Stimulated activated CD4-positive, alpha-beta T cell treated with anti-CD3 and anti-CD28 coated beads, TNF-alpha, amount 100 ng/mL, for 48 hours (primary cell): ENCODE results near the gene RAB6A.

Source experiments
- DNase-seq, 3 donors: peaks; one replicate each; pipeline ENCODE4 v3.0.0-alpha.2; 2020; ENCODE audit warnings: low read depth in 3 of 3

Gene RAB6A

DNA sequence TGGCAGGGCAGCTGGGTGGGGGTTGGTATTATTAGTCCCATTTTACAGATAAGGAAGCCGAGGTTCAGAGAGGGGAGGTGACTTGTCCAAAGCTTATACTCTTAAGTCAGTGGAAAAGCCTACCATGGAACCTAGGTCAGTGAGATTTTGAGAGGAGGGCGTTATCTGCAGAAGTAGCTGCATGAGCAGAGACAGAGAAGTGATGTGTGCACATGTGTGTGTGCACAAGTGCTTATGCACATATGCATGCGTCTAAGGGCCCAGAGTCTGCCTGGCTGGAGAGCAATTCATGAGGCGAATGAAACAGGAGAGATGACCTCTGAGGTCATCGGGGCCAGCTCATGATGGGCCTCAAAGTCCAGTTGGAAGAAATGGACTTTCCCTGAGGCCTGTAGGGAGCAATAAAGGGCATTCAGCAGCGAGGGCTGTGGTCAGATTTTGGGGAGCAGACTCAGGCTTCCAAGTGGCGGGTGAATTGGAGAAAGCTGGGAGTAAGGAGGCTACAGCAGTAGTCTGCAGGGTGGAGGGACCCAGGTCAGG is 106.3 kb downstream of the RAB6A start:
- DNase-seq = no peak

DNA sequence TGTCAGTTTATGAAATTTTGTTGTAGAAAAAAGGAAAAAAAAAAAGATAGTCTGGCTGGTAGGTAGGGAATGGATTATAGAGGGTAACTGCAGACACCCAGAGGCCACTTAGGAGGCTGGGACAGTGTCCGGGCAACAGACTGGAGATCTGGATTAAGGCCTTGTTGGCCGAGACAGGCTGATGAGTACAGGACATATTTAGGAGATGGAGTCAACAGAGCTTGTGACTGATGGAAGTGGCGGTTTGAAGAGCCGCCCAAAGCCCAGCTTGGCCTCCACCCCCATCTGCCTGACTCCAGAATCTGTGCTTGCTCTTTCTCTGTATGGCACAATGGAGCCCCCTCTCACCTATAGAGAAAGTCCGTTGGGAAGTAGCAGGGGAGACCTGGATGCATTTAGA is 106.9 kb downstream of the RAB6A start:
- no peak for DNase-seq

DNA sequence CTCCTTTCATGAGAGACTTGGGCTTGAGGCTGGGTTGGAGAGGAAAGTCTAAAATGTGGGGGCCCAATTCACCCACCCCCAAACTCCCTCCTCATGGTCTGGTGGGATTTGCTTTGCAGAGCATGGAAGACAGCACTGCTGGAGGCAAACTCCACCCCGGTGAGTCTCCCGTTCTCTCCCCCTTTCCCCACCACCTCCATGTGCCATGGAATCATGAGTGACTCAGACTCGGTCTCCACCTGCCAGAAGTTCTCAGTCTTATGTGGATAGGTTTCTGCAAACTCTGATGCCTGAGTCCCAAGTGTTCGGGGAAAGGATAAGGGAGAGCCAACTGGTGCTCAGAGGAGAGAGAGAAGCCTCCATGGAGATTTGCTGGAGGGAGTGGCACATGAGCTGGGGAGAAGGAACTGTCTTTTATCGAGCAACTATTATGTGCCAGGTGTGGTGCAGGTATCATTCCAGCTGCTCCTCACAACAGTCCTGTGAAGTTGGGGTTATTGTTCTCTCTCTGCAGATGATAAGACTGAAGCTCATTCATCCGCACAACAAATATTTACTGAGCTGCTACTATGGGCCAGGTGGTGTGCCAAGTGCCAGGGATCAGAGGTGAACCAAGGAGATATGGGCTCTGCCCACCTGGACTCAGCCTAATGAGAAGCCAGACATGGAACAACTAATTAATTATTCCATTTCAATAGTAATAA is 107.9 kb downstream of the RAB6A start:
- no peak for DNase-seq

DNA sequence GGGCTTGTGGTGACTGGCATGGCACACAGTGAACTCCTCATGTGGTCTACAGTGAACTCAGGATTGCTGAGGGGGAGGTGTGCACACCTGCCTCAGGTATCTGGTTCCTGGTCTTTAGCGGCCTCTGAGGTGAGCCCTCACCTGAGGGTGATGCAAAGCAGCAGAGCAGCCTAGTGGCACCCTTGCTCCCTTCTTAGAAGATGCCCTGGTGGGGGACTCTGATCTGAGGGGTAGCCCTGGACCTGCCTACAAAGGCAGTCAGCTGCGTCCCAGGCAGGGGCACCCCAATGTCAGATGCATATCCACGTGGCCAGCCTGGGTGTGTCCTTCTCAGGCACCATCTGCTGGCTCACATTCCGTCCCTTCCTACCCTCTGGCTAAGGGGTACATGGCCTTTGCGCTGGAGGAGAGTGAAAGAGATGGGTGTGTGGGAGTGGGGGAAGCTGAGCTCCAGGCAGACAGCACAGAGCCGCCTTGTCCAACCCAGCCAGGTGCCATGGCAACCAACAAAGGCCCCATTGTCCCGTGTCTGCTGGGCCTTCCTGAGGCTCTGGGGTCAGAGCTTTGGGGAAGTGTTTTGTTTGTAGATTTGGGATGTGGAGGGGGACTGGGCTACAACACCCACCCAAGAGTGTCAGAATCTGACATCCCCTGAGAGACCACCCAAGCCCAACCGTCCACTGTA is 108.7 kb downstream of the RAB6A start:
- no peak for DNase-seq

DNA sequence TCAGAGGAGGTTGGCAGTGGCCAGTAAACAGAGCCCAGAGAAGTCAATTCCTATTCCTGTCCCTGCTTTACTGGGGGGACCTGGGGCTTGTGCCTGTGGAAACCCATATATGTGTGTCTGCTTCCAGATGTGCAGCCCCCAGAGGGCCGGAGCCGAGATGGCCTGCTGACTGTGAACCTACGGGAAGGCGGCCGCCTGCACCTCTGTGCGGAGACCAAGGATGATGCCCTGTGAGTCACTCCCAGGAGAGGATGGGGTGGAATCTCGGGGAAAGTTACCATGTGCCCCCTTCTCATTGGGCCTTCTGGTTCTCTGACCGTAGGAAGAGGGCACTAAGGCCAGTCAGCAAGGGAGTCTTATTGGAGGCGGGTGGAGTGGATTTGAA is 109.2 kb downstream of the RAB6A start:
- DNase-seq = no peak

DNA sequence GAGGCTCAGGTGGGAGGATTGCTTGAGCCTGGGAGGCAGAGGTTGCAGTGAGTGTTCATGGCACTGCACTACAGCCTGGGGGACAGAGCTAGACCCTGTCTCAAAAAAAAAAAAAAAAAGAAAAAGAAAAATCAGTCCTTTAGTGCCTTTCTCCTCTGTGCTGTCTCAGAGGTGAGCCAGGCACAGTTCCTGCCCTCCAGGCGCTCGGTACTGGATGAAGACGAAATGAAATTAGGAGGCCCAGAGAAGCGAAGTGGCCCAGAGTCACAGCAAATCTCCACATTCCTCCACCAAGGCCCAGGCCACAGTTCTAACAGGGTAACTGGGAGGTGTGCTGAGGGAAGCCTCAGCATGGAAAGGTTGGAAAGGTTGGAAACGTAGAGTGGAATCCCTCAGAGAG is 109.6 kb downstream of the RAB6A start:
- no peak for DNase-seq

DNA sequence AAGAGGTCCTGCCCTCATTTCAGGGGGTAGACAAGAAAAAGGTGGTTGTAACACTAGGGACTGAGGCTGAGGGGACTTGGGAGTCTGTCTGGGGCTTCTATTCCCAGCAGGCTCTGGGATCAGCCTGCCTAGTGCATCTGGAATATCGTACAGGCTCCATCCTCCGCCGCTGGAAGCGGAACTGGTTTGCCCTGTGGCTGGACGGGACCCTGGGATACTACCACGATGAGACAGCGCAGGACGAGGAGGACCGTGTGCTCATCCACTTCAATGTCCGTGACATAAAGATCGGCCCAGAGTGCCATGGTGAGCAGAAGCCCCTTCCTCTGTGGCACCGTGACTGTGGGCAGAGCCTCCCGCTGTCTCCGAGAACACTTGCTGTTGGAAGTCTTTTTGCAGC is 110.5 kb downstream of the RAB6A start:
- DNase-seq = no peak

DNA sequence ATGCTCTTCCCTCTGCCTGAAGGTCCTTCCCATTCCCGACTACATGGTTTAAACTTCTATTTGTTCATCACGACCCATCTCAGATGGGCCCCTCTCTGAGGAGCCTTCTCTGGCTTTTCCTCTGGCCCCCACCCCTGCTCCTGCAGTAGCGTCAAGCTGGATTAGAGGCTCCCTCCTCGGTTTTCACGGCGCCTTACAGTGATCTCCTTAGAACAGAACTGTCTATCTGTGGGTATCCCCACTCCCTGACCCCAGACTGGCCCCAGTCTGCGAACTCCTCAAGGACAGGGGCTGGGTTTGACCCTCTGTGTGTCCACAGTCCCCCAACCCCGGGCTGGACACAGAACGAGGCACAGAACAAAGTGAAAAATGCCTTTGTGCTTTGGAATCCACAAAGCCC is 111.7 kb downstream of the RAB6A start:
- DNase-seq = no peak

DNA sequence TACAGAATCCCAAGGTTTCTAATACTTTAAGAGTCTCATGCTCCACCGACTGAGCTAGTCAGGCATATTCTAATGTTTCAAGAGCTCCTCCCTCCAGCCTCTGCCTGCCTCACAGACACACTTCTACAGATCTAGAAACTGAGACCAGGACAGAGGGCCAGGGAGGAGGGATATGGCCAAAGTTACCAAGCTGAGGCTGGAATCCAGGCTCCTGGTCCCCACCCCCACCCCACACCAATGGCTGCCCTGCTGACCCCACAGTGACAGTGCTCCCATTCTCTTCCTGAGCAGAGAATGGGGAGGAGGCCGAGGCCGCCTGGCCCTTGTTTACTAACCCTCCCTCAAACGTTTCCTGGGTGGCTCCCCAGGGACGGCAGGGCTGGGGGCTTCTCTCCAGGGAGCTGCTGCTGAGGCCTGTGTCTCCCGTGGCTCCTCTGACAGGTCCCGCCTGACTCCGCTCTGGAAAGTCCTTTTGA is 112.3 kb downstream of the RAB6A start:
- no peak for DNase-seq

DNA sequence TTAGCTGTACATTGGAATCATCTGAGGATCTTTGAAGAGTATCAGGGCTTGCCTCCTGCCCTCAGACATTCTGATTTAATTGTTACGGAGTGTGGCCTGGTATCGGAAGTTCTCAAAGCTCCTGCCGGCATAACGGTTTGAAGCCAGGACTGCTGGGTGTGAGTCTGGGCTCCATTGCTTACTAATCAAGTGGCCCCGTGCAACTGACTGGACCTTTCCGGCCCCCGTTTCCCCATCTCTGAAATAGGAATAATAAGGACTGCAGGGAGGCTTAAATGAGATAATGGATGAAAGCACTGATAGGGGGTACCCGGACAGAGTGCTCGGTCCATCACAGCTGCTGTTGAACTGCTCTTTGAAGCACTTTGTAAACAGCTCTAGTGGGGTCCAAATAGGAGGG is 112.8 kb downstream of the RAB6A start:
- no peak for DNase-seq

DNA sequence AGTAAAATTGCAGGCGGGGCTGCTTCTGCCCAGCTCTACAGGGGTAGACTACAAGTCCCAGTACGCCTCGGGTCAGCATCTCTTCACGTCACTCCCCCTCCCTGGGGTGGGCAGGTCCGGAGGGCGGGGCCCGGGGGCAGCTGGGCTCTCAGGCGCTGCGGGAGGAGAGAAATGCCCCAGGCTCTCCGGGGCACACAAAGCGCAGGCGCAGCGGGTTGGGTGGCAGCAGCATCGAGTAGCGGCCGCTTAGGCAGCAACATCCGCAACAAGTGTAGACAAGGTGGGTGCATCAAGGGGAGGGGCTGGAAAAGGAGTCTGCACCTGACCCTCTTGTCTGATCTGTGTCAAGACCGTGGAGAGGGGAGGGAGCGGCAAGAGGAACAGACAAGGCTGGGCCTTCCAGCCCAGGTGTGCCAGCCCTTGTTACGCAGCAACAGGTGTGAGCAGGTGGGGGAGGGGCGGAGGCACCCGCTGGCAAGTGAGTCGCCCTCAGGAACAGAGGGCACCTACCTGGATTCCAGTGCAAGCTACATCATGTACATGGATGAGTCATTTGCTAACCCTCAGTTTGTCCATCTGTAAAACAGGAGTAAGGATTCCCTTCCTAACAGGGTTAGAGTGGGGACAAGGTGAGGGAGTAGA is 113.3 kb downstream of the RAB6A start:
- peak; percentile 77 to 87 (median 87) for DNase-seq

DNA sequence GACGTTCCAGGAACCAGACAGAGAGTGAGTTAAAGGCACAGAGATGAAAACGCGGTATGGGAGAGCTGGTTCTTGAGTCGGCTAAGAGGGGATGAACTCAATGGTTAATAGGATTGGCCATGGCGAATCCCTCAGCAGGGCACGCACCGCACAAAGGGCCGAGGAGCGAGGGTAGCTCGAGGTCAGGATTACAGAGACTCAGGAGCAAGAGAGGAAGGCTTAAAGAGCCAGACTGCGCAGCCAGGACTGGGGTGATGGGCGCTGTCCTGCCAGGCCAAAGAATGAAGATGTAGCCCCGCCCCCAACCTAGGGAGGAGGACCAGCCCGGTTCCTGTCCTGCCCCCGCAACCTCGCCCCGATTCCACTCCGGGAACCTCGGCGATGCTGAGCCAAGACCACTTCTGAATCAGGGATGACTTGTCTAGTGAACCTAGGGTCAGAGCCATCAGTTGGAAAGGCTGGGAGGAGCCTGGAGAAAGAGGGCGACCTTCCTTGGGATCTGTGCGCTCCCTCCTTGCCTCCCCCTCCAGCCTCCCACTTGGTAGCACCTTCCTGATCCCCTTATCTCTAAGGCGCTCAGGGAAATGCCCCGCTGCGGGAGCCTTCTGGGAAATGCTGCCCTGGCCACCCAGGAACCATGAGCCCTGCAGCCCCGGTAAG is 114.8 kb downstream of the RAB6A start, which contains the start of gene PLEKHB1:
TSS of gene PLEKHB1 (plus strand) at position 610 of the 660 bp plus-strand sequence. CDS start at position 638, 28 bp downstream.
- no peak for DNase-seq

DNA sequence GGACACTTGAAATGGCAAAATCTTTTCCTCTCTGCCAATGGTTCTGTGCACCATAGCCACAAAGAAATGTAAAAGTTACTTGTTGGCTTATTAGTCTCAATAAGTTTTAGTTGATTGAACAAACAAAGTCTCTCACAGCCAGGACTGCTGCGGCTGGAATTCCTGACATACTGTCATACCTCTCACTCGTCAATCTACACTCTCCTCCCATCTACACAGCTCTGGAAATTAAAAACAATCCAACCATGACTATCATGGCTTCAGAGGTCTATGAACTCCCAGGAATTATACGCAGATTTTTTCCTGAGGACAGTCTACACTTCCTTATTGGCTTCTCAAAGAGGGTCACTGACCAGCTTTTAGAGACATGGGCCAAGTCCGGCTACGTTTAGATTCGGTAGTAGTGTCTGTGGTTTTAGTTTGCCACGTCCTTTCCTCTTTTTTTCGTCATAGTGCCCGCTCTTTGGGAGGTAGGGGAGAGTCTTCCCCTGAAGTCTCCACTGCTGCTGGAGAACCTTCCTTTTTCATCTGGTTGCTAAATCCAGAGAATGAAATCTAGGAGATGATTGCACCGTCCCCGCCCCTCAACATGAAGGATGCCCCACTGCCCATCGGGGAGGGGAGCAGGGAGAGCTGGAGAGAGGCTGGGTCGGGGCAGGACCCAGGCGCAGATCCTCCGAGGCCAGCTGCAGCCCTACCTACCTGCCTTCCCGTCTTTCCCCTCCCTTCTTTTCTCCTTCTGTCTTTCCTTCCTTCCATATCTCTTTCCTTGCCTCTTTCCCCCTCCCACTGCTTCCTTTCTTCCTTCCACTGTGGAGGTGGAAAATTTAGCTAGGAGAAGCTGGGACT is 115.5 kb downstream of the RAB6A start:
- no peak for DNase-seq

DNA sequence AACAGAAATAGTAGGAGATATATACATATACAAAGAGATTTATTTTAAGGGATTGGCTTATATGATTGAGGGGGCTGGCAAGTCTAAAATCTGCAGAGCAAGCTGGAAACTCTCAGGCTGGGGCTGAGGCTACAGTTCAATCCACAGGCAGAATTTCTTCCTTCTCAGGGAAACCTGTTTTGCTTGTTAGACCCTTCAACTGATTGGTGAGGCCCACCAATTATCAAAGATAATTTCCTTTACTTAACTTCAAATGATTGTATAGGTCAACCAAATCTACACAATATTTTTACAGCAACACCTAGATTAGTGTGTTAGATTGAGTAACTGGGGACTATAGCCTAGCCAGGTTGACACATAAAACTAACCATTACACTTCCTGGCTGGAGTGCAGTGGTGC is 119.2 kb downstream of the RAB6A start:
- no peak for DNase-seq

DNA sequence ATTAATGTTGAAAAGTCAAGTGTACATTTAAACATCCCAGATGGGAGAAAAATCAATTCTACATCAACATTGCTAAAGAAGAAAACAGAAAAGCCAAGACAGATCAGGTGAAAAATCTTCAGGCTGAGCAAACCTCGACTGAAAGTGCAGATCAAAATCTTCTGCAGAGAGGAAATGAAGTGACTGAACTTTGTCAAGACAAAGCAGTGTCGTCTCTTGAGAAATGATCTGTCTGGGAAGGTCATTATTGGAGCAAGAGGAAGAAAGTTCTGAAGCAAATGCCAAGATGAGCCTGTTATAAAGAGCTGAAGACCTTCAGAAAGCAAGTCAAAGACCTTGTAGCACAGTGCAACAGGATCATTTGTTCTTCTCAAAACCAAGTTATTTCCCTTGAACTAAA is 120.3 kb downstream of the RAB6A start:
- no peak for DNase-seq

DNA sequence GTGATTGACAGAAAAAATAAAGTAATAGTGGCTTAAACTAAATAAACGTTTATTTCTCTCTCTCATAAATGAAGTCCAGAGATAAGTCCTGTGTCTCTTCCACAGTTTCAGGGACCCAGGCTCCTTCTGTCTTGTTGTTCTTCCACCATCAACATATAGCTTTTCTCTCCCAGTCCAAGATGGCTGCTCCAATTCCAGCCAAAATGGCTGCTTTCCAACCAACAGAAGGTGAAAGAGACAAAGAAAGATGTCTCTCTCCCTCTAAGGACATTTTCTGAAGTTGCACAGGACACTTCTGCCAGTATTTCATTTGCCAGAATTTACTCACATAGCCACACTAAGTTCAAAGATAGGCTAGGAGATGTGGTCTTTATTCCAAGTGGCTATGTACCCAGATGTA is 123.9 kb downstream of the RAB6A start:
- no peak for DNase-seq

DNA sequence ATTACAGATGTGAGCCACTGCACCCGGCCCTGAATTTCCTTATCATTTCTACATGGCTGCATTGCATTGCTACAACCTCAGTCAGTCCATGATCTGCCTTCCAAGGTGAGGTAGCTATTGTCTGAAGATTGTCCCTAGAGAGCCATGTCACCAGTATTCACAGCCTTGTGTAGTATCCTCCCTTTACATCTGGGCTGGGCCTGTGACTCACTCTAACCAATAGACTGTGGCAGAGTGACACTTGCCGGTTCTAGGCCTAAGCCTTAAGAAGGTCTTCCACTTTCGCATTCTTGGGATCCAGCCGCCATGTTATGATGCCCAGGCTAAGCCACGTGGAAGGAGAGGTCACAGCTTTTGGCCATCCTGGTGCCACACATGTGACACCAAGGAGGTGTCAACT is 124.6 kb downstream of the RAB6A start:
- no peak for DNase-seq

DNA sequence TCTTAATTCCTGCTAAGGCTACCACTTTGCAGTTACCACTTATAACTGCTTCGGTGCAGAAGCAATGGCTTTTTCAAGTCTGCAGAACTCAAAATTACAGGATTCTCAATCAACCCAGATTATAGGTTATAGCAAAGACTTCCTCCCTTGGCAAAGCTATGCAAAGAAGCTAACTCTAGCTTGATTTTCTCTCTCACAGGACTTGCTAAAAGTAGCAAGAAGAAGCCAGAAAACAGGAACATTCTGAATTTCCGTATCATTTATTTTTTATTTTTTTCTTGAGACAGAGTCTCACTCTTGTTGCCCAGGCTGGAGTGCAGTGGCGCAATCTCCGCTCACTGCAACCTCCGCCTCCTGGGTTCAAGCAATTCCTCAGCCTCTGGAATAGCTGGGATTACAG is 125.2 kb downstream of the RAB6A start:
- DNase-seq = no peak

DNA sequence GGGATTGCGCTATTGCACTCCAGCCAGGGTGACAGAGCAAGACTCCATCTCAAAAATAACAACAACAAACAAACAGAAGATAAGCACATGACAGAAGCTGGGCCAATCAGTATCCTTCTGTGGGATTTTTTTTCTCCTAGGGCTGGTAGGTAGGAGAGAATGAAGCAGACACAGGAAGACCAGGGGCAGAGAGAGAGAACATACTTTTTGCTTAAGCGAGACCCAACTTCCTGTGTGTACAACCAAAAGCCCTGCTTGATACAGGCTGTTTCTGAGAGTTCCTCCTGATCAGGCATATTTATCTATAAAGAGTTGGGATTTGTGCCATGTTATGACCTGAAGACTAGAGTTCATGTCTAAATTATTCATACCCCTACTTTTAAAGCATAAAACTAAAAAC is 126.9 kb downstream of the RAB6A start:
- DNase-seq = no peak

DNA sequence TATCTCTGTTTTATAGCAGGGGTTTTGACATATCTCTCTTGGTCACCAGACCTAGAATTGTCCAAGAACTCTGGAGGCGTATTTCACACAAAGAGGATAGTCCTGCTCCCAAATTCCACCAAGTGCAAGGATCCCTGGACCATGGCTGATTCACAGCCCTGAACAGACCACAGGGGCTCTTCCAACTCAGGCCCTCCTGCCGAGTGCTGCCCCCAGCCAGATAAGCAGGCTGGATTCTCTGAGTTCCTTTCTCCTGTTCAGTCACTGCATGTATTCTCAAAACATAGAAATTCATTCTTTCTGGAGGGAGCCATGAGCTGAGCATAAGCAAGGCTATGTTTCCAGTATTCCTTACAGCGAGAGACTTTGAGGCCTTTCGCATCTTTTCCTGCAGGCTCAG is 127.9 kb downstream of the RAB6A start:
- no peak for DNase-seq

DNA sequence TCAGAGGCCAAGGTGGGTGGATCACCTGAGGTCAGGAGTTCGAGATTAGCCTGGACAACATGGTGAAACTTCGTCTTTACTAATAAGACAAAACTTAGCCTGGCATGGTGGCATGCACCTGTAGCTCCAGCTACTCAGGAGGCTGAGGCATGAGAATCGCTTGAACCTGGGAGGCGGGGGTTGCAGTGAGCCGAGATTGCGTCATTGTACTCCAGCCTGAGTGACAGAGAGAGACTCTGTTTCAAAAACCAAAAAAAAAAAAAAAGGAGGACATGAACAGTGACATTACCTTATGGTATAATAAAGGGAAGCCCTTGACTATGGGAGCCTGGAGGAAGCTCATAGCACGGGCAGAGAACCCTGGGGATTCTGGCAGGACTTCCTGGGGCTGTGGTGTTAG is 131.0 kb downstream of the RAB6A start:
- DNase-seq = no peak
